Lower leg skin (tissue), 4 donors: ENCODE results near the gene EHBP1. TPM values are rescaled to one million over a fixed set of nuclear protein-coding genes. Genes with fewer than 3 reads are reported as not detected.

ENCODE experiments used
- DNase-seq, 2 donors: peaks; one replicate each; pipeline ENCODE4 v3.0.0-alpha.2; 2019; ENCODE audit warnings: low spot score in 2 of 2
- H3K4me3 ChIP-seq: fragments of 200-600 bp; sonication (generic); 2 replicates; pipeline ENCODE4 v1.5.1; 2017; ENCODE audit warnings: mild to moderate bottlenecking, low read depth; ENCODE audit not compliant: poor library complexity, severe bottlenecking
- CTCF ChIP-seq, 3 donors: fragments of 450-650 bp; IDR thresholded peaks; one replicate each; pipeline ENCODE4 v1.5.1; 2016; ENCODE audit warnings: antibody characterized with exemption in 3 of 3, mild to moderate bottlenecking in 3 of 3, moderate library complexity in 2 of 3
- POLR2A ChIP-seq, 2 donors: fragments of 450-650 bp; IDR thresholded peaks; one replicate each; pipeline ENCODE4 v1.6.1; 2016 to 2017; ENCODE audit warnings: antibody characterized with exemption in 2 of 2, mild to moderate bottlenecking in 1 of 2, moderate library complexity in 1 of 2
- WGBS, 2 donors: methylation state at CpG; one replicate each; pipeline ENCODE4 v1.1.5; 2018; 5-methylcytosine and 5-hydroxymethylcytosine counted together
- intact Hi-C: fragments of 100-400 bp; cut with DNase I; formaldehyde crosslinking; loops from one replicate; pipeline ENCODE4 v1.15.0; 2023; ENCODE audit warnings: low total_unique reads
- total RNA-seq, 4 donors: library from RNA; depleted of rRNA; stranded (reverse); fragments of >200 nt; gene quantifications; one replicate each; pipeline ENCODE4 v1.1.0, GENCODE V29; 2016

Gene EHBP1
- total RNA-seq, 4 donors from 2014 or later, result 33.8 to 67.8 (median 51.2) TPM

GRCh38 chr2:62931536-62931935 is 226.0 kb downstream of the EHBP1 start:
- H3K4me3 ChIP-seq, result no peak overlapping the region
- DNase-seq, result no peak
- intact Hi-C loops, result no loop called here
- 94 to 95% methylated on average over 3 of the region's 3 CpGs for WGBS, 2 donors
- TF ChIP-seq POLR2A (IDR thresholded peaks at IDR 0.05) (no peak), CTCF (IDR thresholded peaks at IDR 0.05) (no peak)

GRCh38 chr2:62933398-62933917 is 227.9 kb downstream of the EHBP1 start:
- intact Hi-C loops, result no loop called here
- DNase-seq, result no peak
- no peak overlapping the region for H3K4me3 ChIP-seq
- 61 to 68% methylated on average over 2 of the region's 2 CpGs for WGBS, 2 donors
- TF ChIP-seq CTCF (IDR thresholded peaks at IDR 0.05), result no peak

GRCh38 chr2:62934517-62934916 is 229.0 kb downstream of the EHBP1 start:
- no peak overlapping the region for H3K4me3 ChIP-seq
- no peak for TF ChIP-seq POLR2A (IDR thresholded peaks at IDR 0.05)
- no peak for TF ChIP-seq CTCF (IDR thresholded peaks at IDR 0.05)
- no peak for DNase-seq
- intact Hi-C loops, result no loop called here
- whole genome bisulfite sequencing, 2 donors, result 77 to 92% methylated on average over 2 of the region's 2 CpGs

GRCh38 chr2:62938126-62938525 is 232.6 kb downstream of the EHBP1 start:
- TF ChIP-seq POLR2A (IDR thresholded peaks at IDR 0.05), result no peak
- TF ChIP-seq CTCF (IDR thresholded peaks at IDR 0.05), result no peak
- intact Hi-C loops, result no loop called here
- no peak for DNase-seq
- WGBS, 2 donors, result 64 to 67% methylated on average over 1 of the region's 1 CpG
- H3K4me3 ChIP-seq, result no peak overlapping the region

GRCh38 chr2:62939735-62940491 is 234.4 kb downstream of the EHBP1 start:
- H3K4me3 ChIP-seq, result no peak overlapping the region
- TF ChIP-seq POLR2A (IDR thresholded peaks at IDR 0.05) (no peak), CTCF (IDR thresholded peaks at IDR 0.05) (no peak)
- DNase-seq, result no peak
- intact Hi-C loops, result no loop called here
- WGBS, 2 donors, result 81 to 82% methylated on average over 5 of the region's 5 CpGs

GRCh38 chr2:62940697-62941096 is 235.2 kb downstream of the EHBP1 start:
- no peak for DNase-seq
- intact Hi-C loops, result no loop called here
- TF ChIP-seq CTCF (IDR thresholded peaks at IDR 0.05) (no peak), POLR2A (IDR thresholded peaks at IDR 0.05) (no peak)
- 93% methylated on average over 2 of the region's 2 CpGs for WGBS, 2 donors
- H3K4me3 ChIP-seq, result no peak overlapping the region
